Measurements from ENCODE around the gene RBMXL3. TPM values are rescaled to one million over a fixed set of nuclear protein-coding genes. Genes with fewer than 3 reads are reported as not detected.

RBMXL3 gene
- not detected in 2 replicates for total RNA-seq

DNA sequence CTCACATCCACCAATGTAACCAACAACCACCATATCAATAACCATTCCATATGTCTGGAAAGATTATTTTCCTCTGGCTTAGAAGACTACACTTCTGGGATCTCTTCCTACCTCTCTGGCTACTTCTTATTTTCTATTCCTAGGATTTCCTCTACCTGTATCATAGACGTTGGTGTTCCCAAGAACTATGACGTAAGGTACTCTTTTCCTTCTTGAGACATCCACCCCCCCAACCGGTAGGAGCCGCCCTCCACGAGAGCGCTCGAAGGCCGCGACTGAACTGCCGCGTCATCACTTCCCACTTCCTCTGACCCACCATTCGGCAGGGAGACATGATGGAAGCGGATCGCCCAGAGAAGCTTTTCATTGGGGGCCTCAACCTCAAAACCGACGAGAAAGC is at the start of gene RBMXL3:
RBMXL3 (plus strand) TSS at position 301 of the 400 bp plus-strand sequence; CDS start at position 333, 32 bp downstream.

DNA sequence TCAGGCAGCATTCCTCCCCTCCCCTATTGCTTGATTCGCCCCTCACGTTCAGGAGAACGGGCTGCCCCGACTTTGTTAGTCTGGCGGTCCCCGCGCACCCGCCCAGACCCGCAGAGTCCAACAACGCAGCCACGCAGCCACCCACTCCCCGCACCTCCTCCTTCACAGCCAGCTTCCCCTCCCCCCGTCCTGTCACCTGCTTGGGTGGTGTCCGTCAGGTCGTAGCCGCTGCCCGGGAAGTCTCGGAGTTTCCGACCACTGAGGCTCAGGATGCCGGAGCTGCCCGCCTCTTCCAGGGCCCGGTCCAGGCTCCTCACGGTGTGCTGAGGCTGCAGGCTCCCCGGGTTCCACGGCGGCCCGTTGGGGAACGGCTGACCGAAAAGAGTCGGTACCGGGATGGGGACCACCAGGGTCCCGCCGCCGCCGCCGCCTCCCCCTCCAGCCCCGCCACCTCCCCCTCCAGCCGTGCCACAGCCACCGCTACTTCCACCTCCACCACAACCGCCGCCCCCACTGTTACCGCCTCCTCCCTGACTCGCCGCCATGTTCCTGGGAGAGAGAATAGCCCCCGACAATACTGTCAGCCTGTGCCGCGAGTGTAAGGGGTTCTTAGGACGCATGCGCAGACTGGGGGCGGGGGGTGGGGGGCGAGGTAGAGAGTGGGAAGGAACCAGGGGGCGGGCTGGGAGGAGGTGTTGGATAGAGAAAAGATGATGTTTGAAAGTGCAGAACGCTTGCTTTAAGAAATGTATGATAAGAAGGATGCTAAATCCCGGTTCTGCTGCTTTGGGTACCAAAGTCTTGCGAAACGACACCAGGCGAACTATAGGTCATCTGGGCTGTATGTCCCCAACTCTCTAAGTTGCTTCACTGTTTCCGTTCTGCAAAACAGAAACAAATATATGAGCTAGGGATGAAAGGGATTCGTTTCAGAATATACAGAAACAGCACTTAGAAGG is 44.6 kb downstream of the RBMXL3 start, which contains the start of gene LRCH2:
LRCH2 (minus strand) TSS at position 600 of the 959 bp plus-strand sequence; CDS start at position 545, 55 bp downstream.

Other genes with a start within 250 kb of the RBMXL3 start
- gene IL13RA2, start 171.8 kb upstream of the RBMXL3 start, total RNA-seq: 9.9 and 16.6 TPM in 2 replicates
- 1.2 and 2.0 TPM in 2 replicates for gene LRCH2, start 44.7 kb downstream of the RBMXL3 start, total RNA-seq
- not detected in 2 replicates for gene LUZP4, start 100.3 kb downstream of the RBMXL3 start, total RNA-seq